ENCODE measurements around the gene PRAC1.

PRAC1 gene

GRCh38 chr17:48692049-48692448 is 30.3 kb downstream of the PRAC1 start:
- DNase-seq, result no peak

GRCh38 chr17:48690655-48691054 is 31.7 kb downstream of the PRAC1 start:
- no peak for DNase-seq

GRCh38 chr17:48681609-48682008 is 40.7 kb downstream of the PRAC1 start:
- no peak for DNase-seq

- no peak for DNase-seq
Measured at GRCh38 chr17:48679385-48680096, 42.8 kb downstream of the PRAC1 start.

GRCh38 chr17:48678141-48678971 is 44.0 kb downstream of the PRAC1 start:
- DNase-seq, result peak; percentile 29

- DNase-seq, result no peak
Measured at GRCh38 chr17:48676963-48677558, 45.3 kb downstream of the PRAC1 start.

GRCh38 chr17:48672340-48672739 is 50.0 kb downstream of the PRAC1 start:
- no peak for DNase-seq

Data from kidney glomerular epithelial cell (primary cell).